D721Med (cell line): ENCODE data around the gene CFAP97D2.

Experiments used
- DNase-seq: peaks from one replicate; pipeline ENCODE4 v3.0.0; 2011; ENCODE audit warnings: low spot score; ENCODE audit not compliant: insufficient read length
- FAIRE-seq: peaks from 2 replicates; lab custom pipeline; 2011; peaks lifted over from hg19 to GRCh38; lab: Jason Lieb, UNC
- TF ChIP-seq, protein P1 (sequence below): IDR thresholded peaks from 2 replicates; pipeline ENCODE4 v1.5.1; 2012; ENCODE audit warnings: mild to moderate bottlenecking, control low read depth; ENCODE audit not compliant: insufficient read depth; ENCODE audit errors: missing control alignments

The CFAP97D2 gene

DNA sequence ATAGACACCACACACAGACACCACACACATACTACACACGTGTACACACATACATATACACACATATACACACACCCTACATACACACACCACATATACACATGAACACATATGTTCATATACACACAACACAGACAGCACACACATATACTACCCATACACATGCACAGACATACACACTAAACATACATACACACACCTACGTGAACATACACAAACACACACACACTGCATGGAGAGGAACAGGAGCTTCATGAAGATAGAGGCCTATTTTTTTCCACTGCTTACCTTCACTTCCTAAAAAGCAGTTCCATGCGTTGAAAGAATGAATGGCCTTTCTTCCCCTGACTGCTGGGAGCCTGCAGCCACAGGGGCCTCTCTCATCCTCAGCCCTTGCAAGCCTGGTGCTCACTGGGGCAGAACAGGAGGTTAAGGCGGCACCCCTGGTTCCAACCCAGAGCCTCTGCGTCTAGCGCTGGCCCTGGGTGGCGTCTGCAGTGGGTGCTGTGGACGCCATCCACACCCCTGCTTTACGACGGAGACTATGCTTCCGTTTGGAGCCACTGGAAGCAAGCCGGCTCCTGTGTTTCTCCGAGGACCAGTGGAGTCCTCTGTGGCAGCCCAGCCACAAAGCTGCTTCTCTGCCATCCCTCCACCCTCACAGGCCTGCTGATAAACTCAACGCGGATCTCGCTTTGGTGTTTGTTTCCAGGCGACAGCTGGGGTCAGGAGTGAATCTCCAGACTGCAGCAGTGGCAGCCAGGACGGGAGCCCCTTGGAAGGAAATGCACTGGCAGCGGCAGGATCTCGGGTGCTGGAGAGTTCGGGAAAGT is 44.7 kb upstream of the CFAP97D2 start:
- no peak for DNase-seq
- TF ChIP-seq, protein P1, sequence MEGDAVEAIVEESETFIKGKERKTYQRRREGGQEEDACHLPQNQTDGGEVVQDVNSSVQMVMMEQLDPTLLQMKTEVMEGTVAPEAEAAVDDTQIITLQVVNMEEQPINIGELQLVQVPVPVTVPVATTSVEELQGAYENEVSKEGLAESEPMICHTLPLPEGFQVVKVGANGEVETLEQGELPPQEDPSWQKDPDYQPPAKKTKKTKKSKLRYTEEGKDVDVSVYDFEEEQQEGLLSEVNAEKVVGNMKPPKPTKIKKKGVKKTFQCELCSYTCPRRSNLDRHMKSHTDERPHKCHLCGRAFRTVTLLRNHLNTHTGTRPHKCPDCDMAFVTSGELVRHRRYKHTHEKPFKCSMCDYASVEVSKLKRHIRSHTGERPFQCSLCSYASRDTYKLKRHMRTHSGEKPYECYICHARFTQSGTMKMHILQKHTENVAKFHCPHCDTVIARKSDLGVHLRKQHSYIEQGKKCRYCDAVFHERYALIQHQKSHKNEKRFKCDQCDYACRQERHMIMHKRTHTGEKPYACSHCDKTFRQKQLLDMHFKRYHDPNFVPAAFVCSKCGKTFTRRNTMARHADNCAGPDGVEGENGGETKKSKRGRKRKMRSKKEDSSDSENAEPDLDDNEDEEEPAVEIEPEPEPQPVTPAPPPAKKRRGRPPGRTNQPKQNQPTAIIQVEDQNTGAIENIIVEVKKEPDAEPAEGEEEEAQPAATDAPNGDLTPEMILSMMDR: no peak
- FAIRE-seq: no peak

DNA sequence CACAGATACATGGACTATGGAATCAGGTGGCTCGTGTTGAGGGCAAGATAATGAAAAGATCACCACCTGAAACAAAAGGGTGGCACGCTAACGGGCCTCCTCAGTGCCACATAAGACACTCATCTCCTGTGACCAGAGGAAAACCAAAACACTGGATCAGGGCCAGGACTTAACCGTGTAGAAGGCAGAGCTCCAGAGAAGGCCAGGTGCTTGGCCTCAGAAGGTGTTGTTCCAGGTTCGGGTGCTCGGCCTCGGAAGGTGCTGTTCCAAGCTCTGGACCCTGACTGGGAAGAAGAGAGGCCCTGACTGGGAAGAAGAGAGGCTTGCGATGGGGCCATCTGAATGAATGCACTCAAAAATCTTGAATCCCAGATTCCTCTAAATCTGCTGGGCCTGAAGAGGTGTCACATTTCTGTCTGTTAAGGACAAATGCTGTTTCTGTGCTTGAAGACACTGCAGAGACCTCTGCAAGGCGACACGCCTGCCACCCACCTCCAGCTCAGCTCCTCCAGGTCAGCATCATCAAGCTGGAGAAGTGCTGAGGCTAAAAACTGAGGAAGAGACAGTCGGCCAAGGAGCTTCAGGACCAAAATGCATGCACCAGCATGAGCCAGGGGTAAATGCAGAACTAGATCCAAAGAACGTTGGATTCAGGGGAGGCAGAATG is 44.0 kb upstream of the CFAP97D2 start:
- DNase-seq: no peak
- TF ChIP-seq, protein P1: no peak
- FAIRE-seq: no peak

DNA sequence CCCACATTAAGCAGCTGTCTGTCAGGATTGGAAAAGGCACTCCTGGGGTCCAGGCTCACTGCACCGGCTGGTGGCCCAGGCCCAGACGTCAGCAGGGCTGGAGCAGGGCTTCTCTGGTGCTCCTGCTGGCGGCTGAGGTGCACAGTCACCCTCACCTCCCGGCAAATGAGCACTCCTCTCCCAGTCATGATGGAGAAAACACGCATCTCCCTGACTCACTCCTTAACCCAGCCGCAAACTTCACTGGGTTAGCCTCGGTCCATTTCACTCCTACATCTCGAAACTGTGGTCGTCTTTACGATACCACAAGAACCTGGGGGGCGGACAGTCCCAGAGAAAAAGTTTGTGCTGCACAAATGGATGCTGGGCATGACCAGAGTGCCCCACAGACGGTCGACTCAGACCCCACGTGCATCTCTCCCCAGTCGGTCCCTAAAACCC is 43.3 kb upstream of the CFAP97D2 start:
- FAIRE-seq (no peak), DNase-seq (no peak)
- TF ChIP-seq, protein P1: no peak

DNA sequence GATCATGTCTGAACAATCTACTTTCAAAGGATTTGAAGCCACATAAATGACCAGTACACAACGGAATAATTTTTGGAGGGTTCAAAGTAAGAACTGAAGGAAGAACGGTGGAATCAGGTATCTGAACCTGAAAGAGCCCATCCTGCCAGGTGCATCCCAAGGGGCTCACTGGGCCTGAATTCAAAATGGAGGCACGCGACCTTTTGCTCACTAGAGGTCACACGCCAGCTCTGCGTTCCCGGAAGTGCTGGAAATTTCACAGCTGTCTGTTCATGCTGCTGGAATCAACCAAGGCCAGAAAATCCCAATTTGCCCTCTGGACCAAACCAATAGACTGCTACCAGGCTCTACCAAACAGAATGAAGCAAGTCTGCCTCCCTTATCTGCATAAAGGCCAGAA is 42.5 kb upstream of the CFAP97D2 start:
- DNase-seq (no peak), FAIRE-seq (no peak)
- TF ChIP-seq, protein P1: no peak

DNA sequence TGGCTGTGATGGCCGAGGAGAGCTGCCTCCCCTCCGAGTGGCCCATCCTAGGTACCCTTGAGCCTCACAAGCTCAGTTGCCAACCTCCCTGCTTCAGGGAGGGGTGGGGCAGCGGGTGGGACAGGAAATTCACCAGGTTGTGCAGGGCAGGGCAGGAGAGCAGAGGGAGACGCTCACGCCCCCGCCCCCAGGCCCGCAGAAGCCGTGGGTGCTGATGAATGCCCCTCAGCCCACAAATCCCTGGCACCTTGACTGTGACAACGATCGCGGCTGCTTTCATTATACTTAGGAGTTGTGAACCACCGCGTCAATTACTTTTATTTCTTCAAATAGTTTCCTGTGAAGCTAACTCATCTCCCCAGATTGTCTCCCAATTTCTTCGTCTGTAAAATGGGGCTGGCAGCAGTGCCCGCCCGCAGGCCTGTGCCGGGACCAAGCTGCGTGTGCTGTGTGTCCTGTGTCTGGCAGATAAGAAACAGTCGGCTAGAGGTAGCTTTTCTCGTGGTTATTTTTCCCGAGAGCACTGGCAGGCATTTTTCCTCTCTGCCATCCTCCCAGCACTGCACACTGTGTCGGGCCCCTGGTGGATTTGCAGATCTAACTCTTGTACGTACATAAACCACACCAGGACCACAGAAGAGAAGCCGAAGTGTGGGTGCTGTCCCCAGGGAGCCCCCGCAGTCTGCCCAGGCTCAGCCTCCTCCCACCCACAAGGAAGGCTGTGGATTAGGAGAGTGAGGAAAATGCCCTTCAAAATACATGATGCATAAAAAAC is 38.7 kb upstream of the CFAP97D2 start:
- FAIRE-seq: no peak
- DNase-seq: no peak
- TF ChIP-seq, protein P1: no peak

DNA sequence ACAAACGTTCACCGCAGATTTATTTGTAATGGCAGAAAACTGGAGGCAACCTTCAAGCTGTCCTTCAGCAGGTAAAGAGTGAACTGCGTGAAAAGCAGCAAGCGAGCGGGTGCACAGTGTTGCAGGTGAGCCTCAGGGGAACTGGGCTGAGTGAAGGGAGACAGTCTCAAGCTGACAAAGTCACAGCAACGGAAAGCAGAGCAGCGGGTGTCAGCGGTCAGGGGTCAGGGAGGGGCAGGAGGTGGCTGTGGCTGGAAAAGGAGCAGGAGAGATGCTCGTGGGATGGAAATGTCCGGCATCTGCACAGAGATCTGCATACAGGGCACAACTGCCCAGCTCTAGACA is 38.2 kb upstream of the CFAP97D2 start:
- FAIRE-seq (no peak), DNase-seq (no peak)
- TF ChIP-seq, protein P1: no peak
